ENCODE measurements around the gene ITIH3.
"Not testable (repeated sequence)": the region's sequence is repeated elsewhere in the genome, so short reads cannot be mapped to it uniquely, and the experiment has no call there.

The ITIH3 gene

DNA sequence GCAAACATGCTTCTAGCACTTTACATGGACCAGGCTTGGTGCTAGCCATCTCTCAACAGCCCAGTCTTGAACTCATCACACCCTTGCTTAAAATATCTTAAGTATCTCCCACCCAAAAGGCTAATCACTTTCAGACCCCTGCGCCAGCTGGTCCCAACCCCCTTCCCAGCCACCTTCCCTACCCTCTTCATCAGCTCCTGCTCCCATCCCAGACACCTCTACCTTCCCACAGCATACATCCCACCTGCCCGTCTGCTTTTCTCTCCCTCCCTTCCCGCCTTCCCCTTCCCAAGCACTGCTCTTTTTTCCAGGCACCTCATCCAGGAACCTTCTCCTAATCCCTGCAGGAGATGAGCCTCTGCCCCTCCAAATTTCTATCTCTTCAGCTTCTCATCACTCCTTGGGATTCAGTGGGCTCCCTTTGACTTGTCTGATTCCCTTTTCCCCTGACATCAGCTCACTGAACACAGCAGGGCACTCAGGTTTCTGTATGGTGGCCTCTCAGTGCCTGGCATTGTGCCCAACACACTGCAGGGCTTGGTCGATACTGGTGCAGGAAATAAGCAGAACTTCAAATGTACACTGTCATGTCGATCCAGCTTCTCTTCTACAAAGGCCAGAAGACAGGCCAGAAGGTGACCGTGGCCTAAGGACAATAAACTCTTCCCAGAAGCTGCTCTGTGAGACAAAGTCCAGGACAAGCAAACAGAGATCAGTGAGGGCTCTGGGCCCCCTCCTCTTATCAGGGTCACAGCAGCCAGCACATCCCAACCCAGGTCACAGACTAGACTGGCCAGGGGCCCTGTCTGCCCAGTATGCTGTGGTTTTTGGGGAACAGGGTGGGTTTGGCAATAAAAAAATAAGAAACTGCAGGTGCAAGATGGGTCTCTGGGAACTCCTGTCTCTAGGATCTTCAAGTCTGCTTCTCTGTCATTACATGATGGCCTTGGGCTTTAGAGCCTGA lies 19.4 kb upstream of the ITIH3 start:
- DNase-seq (ENCODE audit: low read depth): no peak
- TF ChIP-seq, protein P1, sequence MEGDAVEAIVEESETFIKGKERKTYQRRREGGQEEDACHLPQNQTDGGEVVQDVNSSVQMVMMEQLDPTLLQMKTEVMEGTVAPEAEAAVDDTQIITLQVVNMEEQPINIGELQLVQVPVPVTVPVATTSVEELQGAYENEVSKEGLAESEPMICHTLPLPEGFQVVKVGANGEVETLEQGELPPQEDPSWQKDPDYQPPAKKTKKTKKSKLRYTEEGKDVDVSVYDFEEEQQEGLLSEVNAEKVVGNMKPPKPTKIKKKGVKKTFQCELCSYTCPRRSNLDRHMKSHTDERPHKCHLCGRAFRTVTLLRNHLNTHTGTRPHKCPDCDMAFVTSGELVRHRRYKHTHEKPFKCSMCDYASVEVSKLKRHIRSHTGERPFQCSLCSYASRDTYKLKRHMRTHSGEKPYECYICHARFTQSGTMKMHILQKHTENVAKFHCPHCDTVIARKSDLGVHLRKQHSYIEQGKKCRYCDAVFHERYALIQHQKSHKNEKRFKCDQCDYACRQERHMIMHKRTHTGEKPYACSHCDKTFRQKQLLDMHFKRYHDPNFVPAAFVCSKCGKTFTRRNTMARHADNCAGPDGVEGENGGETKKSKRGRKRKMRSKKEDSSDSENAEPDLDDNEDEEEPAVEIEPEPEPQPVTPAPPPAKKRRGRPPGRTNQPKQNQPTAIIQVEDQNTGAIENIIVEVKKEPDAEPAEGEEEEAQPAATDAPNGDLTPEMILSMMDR (IDR thresholded peaks at IDR 0.05; ENCODE audit: low read depth, low read length): no peak
- TF ChIP-seq POLR2A (IDR thresholded peaks at IDR 0.05; ENCODE audit: extremely low read depth, insufficient read length) (no peak), MYC (IDR thresholded peaks at IDR 0.05; ENCODE audit: low read depth, low read length) (no peak)
- TF ChIP-seq, protein P2, sequence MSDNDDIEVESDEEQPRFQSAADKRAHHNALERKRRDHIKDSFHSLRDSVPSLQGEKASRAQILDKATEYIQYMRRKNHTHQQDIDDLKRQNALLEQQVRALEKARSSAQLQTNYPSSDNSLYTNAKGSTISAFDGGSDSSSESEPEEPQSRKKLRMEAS (IDR thresholded peaks at IDR 0.05; ENCODE audit: low read depth, low read length): no peak
- H3K4me3 ChIP-seq (ENCODE audit: low read depth, low read length): no peak overlapping the region

- TF ChIP-seq MYC (IDR thresholded peaks at IDR 0.05; ENCODE audit: low read depth, low read length) (no peak), POLR2A (IDR thresholded peaks at IDR 0.05; ENCODE audit: extremely low read depth, insufficient read length) (no peak)
- TF ChIP-seq, protein P1 (IDR thresholded peaks at IDR 0.05; ENCODE audit: low read depth, low read length): no peak
- TF ChIP-seq, protein P2 (IDR thresholded peaks at IDR 0.05; ENCODE audit: low read depth, low read length): no peak
- H3K4me3 ChIP-seq (ENCODE audit: low read depth, low read length): no peak overlapping the region
- no peak for DNase-seq (ENCODE audit: low read depth)
Measured at GRCh38 chr3:52775877-52776276, 18.7 kb upstream of the ITIH3 start.

DNA sequence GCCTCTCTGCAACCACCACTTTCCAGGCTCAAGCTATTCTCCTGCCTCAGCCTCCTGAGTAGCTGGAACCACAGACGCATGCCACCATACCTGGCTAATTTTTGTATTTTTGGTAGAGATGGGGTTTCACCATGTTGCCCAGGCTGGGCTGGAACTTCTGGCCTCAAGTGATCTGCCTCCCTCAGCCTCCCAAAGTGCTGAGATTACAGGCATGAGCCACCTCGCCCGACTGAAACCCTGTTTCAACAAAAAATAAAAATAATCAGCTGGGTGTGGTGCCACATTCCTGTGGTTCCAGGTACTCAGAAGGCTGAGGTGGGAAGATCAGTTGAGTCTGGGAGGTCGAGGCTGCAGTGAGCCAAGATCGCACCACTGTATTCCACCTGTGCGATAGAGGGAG lies 18.1 kb upstream of the ITIH3 start:
- DNase-seq (ENCODE audit: low read depth); H3K4me3 ChIP-seq (ENCODE audit: low read depth, low read length): not testable (repeated sequence)

DNA sequence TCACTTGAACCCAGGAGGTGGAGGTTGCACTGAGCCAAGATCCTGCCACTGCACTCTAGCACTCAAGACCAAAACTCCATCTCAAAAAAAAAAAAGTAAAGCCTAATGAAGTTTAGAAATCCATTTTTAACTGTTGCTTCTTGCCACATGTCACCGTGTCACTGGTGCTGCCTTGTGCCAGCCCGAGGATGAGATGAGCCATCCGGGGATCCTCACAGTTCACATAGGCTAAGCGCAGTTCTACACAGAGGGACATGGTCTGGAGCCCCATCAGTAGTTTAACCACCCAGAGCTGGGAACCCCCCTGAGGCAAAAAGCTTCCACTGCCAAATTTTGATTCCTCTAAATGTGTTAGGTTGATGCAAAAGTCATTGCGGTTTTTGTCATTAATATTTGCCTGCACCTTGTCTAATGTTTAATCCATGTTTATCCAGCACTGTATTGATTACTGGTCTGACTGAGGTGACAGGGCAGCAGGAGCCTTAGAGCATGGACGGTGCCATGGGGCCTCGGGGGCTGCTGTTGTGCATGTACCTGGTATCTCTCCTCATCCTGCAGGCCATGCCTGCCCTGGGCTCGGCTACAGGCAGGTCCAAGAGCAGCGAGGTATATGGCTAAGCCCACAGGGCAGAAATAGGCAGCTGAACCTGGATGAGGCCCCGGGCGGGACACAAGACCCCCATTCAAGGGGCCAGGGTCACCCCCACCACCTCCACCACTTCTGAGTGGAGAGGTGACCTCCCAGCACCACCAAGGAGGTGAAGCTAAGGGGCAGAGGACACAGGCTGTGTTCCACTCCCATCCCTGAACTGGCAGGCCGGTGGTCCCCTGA lies 17.3 kb upstream of the ITIH3 start, which contains the start of gene ITIH1:
Gene ITIH1, plus strand, starts transcription at position 473 of the 832 bp plus-strand sequence. Its CDS starts 17 bp downstream, at position 490.
- DNase-seq (ENCODE audit: low read depth): no peak
- no peak for TF ChIP-seq POLR2A (IDR thresholded peaks at IDR 0.05; ENCODE audit: extremely low read depth, insufficient read length)
- no peak within 1 kb of the TSS for H3K4me3 ChIP-seq (ENCODE audit: low read depth, low read length)

DNA sequence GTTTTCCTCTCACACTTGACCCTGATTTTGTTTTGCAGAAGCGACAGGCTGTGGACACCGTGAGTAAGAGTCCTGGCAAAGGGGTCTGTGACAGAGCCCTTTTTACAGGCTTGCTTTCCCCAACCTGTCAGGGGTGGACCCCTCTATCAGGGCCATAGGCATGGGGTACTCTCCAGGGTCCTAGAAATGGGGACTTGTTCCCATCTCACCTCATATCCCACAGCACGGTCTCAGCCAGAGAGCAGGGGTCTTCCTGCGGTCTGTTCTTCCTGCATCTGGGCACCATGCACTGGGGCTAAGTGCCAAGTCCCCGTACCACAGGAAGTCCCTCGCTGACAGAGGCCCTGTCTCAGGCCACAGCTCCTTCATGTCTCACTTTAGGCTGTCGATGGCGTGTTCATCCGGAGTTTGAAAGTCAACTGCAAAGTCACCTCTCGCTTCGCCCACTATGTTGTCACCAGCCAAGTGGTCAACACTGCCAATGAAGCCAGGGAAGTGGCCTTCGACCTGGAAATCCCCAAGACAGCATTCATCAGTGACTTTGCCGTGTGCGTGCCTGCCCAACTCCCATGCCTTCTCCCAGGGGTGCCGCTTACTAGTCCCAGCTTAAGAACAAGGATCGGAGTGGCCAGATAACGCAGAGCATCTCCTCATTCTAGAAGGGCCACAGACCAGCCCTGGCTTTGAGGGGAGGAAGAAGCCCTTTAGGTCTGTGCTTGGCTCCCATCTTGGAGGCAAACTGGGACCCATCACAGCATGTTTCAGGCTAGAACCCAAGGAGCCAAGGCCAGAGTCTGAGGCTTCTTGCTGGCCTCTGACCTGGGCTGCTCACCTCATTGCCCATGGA lies 16.4 kb upstream of the ITIH3 start:
- H3K4me3 ChIP-seq (ENCODE audit: low read depth, low read length): no peak overlapping the region
- DNase-seq (ENCODE audit: low read depth): no peak
- TF ChIP-seq, protein P2 (IDR thresholded peaks at IDR 0.05; ENCODE audit: low read depth, low read length): no peak
- TF ChIP-seq, protein P1 (IDR thresholded peaks at IDR 0.05; ENCODE audit: low read depth, low read length): no peak
- no peak for TF ChIP-seq MYC (IDR thresholded peaks at IDR 0.05; ENCODE audit: low read depth, low read length)
- no peak for TF ChIP-seq POLR2A (IDR thresholded peaks at IDR 0.05; ENCODE audit: extremely low read depth, insufficient read length)

DNA sequence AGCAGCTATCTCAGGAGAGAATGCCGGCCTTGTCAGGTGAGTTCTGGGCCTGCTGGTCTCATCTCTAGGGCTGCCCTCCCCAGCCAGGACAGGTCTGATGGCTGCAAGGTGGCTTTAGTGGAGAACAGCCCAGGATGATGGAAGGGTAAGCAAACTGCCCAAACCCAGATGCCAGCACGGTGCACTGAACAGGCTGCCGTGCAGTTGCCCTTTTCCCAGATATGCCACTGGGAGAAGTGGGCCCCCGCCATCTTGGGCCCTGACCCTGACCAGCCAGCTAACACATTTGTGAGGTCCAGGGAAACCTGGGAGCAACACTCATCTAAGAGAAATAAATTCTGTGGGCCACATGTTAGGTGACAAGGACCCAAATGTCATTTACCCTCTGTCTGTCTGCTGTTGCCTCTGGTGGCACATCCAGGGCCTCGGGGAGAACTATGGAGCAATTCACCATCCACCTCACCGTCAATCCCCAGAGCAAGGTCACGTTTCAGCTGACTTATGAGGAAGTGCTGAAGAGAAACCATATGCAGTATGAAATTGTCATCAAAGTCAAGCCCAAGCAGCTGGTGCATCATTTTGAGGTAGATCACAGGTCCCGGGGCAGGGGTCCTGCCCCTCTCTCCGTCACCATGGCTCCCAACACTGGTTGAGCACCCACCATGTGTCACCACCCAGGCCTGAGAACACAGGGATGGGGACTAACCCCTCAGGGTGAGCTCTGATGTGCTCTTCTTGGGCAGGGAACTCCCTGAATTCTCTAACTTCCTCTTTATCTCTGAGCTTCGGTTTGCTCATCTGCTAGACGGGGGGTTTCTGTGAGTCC lies 15.4 kb upstream of the ITIH3 start:
- TF ChIP-seq, protein P1 (IDR thresholded peaks at IDR 0.05; ENCODE audit: low read depth, low read length): no peak
- TF ChIP-seq MYC (IDR thresholded peaks at IDR 0.05; ENCODE audit: low read depth, low read length) (peak; percentile 65), POLR2A (IDR thresholded peaks at IDR 0.05; ENCODE audit: extremely low read depth, insufficient read length) (no peak)
- TF ChIP-seq, protein P2 (IDR thresholded peaks at IDR 0.05; ENCODE audit: low read depth, low read length): peak; percentile 75
- peak; percentile 75 for DNase-seq (ENCODE audit: low read depth)
- no peak overlapping the region for H3K4me3 ChIP-seq (ENCODE audit: low read depth, low read length)

Data from NB4 (cell line).